ENCODE results near the gene COL28A1. TPM values are rescaled to one million over a fixed set of nuclear protein-coding genes. Genes with fewer than 3 reads are reported as not detected.

The COL28A1 gene
- total RNA-seq, 1 donor from 2014 or later = 5.6 TPM

GRCh38 chr7:7529328-7529727 is 6.3 kb downstream of the COL28A1 start:
- ATAC-seq = no peak
- no peak for DNase-seq (ENCODE audit: missing footprints)
- intact Hi-C loops (cut with DNase I) = no loop called here

- intact Hi-C loops (cut with DNase I) = no loop called here
Observed at GRCh38 chr7:7527047-7527446, 8.6 kb downstream of the COL28A1 start.

GRCh38 chr7:7526006-7526405 is 9.7 kb downstream of the COL28A1 start:
- intact Hi-C loops (cut with DNase I) = no loop called here
- DNase-seq (ENCODE audit: missing footprints) = no peak
- ATAC-seq = no peak

More at GRCh38 chr7:7527047-7527446, 8.6 kb downstream of the COL28A1 start:
- no peak for ATAC-seq
- DNase-seq (ENCODE audit: missing footprints) = no peak

GRCh38 chr7:7524121-7524520 is 11.6 kb downstream of the COL28A1 start:
- ATAC-seq = peak; percentile 34
- intact Hi-C loops (cut with DNase I) = no loop called here
- DNase-seq (ENCODE audit: missing footprints) = no peak

GRCh38 chr7:7522421-7522820 is 13.3 kb downstream of the COL28A1 start:
- ATAC-seq = no peak
- DNase-seq (ENCODE audit: missing footprints) = no peak
- intact Hi-C loops (cut with DNase I) = no loop called here

- intact Hi-C loops (cut with DNase I) = no loop called here
- DNase-seq (ENCODE audit: missing footprints) (no peak), ATAC-seq (no peak)
Observed at GRCh38 chr7:7521259-7521658, 14.4 kb downstream of the COL28A1 start.

GRCh38 chr7:7519528-7519927 is 16.1 kb downstream of the COL28A1 start:
- DNase-seq (ENCODE audit: missing footprints) (no peak), ATAC-seq (no peak)
- intact Hi-C loops (cut with DNase I) = no loop called here

- intact Hi-C loops (cut with DNase I) = no loop called here
- DNase-seq (ENCODE audit: missing footprints) = no peak
- no peak for ATAC-seq
Observed at GRCh38 chr7:7519056-7519455, 16.6 kb downstream of the COL28A1 start.

GRCh38 chr7:7517754-7518153 is 17.9 kb downstream of the COL28A1 start:
- DNase-seq (ENCODE audit: missing footprints) = no peak
- intact Hi-C loops (cut with DNase I) = no loop called here
- ATAC-seq = peak; percentile 95

- ATAC-seq (no peak), DNase-seq (ENCODE audit: missing footprints) (no peak)
- intact Hi-C loops (cut with DNase I) = no loop called here
Observed at GRCh38 chr7:7516662-7517061, 19.0 kb downstream of the COL28A1 start.

- intact Hi-C loops (cut with DNase I) = no loop called here
- ATAC-seq (no peak), DNase-seq (ENCODE audit: missing footprints) (no peak)
Observed at GRCh38 chr7:7516156-7516555, 19.5 kb downstream of the COL28A1 start.

GRCh38 chr7:7512861-7513597 is 22.6 kb downstream of the COL28A1 start:
- DNase-seq (ENCODE audit: missing footprints) (no peak), ATAC-seq (no peak)
- intact Hi-C loops (cut with DNase I) = no loop called here

GRCh38 chr7:7510794-7511193 is 24.9 kb downstream of the COL28A1 start:
- ATAC-seq = no peak
- intact Hi-C loops (cut with DNase I) = no loop called here
- no peak for DNase-seq (ENCODE audit: missing footprints)

GRCh38 chr7:7505915-7506314 is 29.8 kb downstream of the COL28A1 start:
- peak; percentile 72 for ATAC-seq
- intact Hi-C loops (cut with DNase I) = no loop called here
- DNase-seq (ENCODE audit: missing footprints) = no peak

- intact Hi-C loops (cut with DNase I) = no loop called here
- ATAC-seq (peak; percentile 69), DNase-seq (ENCODE audit: missing footprints) (no peak)
Observed at GRCh38 chr7:7504910-7505704, 30.6 kb downstream of the COL28A1 start.

- ATAC-seq = no peak
- intact Hi-C loops (cut with DNase I) = no loop called here
- no peak for DNase-seq (ENCODE audit: missing footprints)
Observed at GRCh38 chr7:7499892-7500291, 35.8 kb downstream of the COL28A1 start.

GRCh38 chr7:7498856-7499255 is 36.8 kb downstream of the COL28A1 start:
- intact Hi-C loops (cut with DNase I) = no loop called here
- no peak for ATAC-seq

GRCh38 chr7:7496311-7496710 is 39.4 kb downstream of the COL28A1 start:
- DNase-seq (ENCODE audit: missing footprints) (no peak), ATAC-seq (no peak)
- intact Hi-C loops (cut with DNase I) = no loop called here

More at GRCh38 chr7:7498856-7499255, 36.8 kb downstream of the COL28A1 start:
- no peak for DNase-seq (ENCODE audit: missing footprints)

- intact Hi-C loops (cut with DNase I) = no loop called here
- ATAC-seq (no peak), DNase-seq (ENCODE audit: missing footprints) (no peak)
Observed at GRCh38 chr7:7495171-7495570, 40.5 kb downstream of the COL28A1 start.

- intact Hi-C loops (cut with DNase I) = no loop called here
- DNase-seq (ENCODE audit: missing footprints) (no peak), ATAC-seq (no peak)
Observed at GRCh38 chr7:7491044-7491443, 44.6 kb downstream of the COL28A1 start.
